Stimulated activated naive CD8-positive, alpha-beta T cell treated with anti-CD3 and anti-CD28 coated beads, Interleukin-15, Interleukin-2, amounts not matched to agents 100 ng/mL and 50 ng/mL, for 24 hours (primary cell): ENCODE measurements around the gene CLDND2.

Experiments
- H3K27ac Mint-ChIP-seq: one replicate; pipeline ENCODE4 v1.8.0; 2021; ENCODE audit warnings: mild to moderate bottlenecking, mixed read lengths
- H3K27me3 Mint-ChIP-seq: one replicate; pipeline ENCODE4 v1.8.0; 2021; ENCODE audit warnings: mixed read lengths
- H3K36me3 Mint-ChIP-seq: one replicate; pipeline ENCODE4 v1.8.0; 2021; ENCODE audit warnings: low read depth, mixed read lengths
- H3K4me1 Mint-ChIP-seq: one replicate; pipeline ENCODE4 v1.8.0; 2021; ENCODE audit warnings: low read depth, mixed read lengths
- H3K4me3 Mint-ChIP-seq: one replicate; pipeline ENCODE4 v1.8.0; 2021; ENCODE audit warnings: mild to moderate bottlenecking, mixed read lengths
- H3K9me3 Mint-ChIP-seq: one replicate; pipeline ENCODE4 v1.8.0; 2021; ENCODE audit warnings: mixed read lengths

The CLDND2 gene

GRCh38 chr19:51370230-51370629, 1.4 kb upstream of the CLDND2 start:
- Mint-ChIP-seq H3K27ac (peak overlapping the region; percentile 94), H3K4me3 (peak overlapping the region; percentile 94), H3K4me1 (peaks cover 78% of the 10 kb centered on the region), H3K27me3 (no peaks in the 10 kb centered on the region), H3K36me3 (peaks cover 32% of the 10 kb centered on the region), H3K9me3 (no peaks in the 10 kb centered on the region)

- Mint-ChIP-seq H3K9me3 (no peaks in the 10 kb centered on the region), H3K27me3 (no peaks in the 10 kb centered on the region), H3K36me3 (peaks cover 40% of the 10 kb centered on the region), H3K4me3 (peak overlapping the region; percentile 94), H3K27ac (peak overlapping the region; percentile 94), H3K4me1 (peaks cover 76% of the 10 kb centered on the region)
These were observed 1.0 kb downstream of the CLDND2 start for GRCh38 chr19:51367565-51368365.

GRCh38 chr19:51367255-51367564, 1.6 kb downstream of the CLDND2 start:
- Mint-ChIP-seq H3K27me3 (no peaks in the 10 kb centered on the region), H3K4me3 (peak overlapping the region; percentile 94), H3K27ac (peak overlapping the region; percentile 94), H3K4me1 (peaks cover 79% of the 10 kb centered on the region), H3K36me3 (peaks cover 41% of the 10 kb centered on the region), H3K9me3 (no peaks in the 10 kb centered on the region)

- H3K27me3 Mint-ChIP-seq = no peaks in the 10 kb centered on the region
These were observed 2.2 kb downstream of the CLDND2 start for GRCh38 chr19:51366389-51367254.

GRCh38 chr19:51365965-51366388, 2.8 kb downstream of the CLDND2 start, which contains the start of gene ETFB:
Gene ETFB (minus strand): TSS chr19:51366388. CDS start chr19:51366326, 62 bp downstream.
- Mint-ChIP-seq H3K4me3 (peak within 1 kb of the TSS; percentile 94), H3K4me1 (peaks cover 80% of the 10 kb centered on the region), H3K36me3 (peaks cover 32% of the 10 kb centered on the region), H3K9me3 (no peaks in the 10 kb centered on the region), H3K27me3 (no peaks in the 10 kb centered on the region), H3K27ac (peak within 1 kb of the TSS; percentile 94)

More at GRCh38 chr19:51366389-51367254, 2.2 kb downstream of the CLDND2 start:
- Mint-ChIP-seq H3K4me1 (peaks cover 84% of the 10 kb centered on the region), H3K27ac (peak overlapping the region; percentile 94), H3K36me3 (peaks cover 39% of the 10 kb centered on the region), H3K4me3 (peak overlapping the region; percentile 94), H3K9me3 (no peaks in the 10 kb centered on the region)

GRCh38 chr19:51365211-51365964, 3.4 kb downstream of the CLDND2 start:
- peak overlapping the region; percentile 94 for H3K4me3 Mint-ChIP-seq
- peak overlapping the region; percentile 94 for H3K27ac Mint-ChIP-seq
- H3K9me3 Mint-ChIP-seq = no peaks in the 10 kb centered on the region
- no peaks in the 10 kb centered on the region for H3K27me3 Mint-ChIP-seq
- H3K4me1 Mint-ChIP-seq = peaks cover 79% of the 10 kb centered on the region
- peaks cover 31% of the 10 kb centered on the region for H3K36me3 Mint-ChIP-seq

GRCh38 chr19:51364200-51365106, 4.3 kb downstream of the CLDND2 start:
- no peaks in the 10 kb centered on the region for H3K9me3 Mint-ChIP-seq
- H3K4me3 Mint-ChIP-seq = peak overlapping the region; percentile 80
- peaks cover 28% of the 10 kb centered on the region for H3K36me3 Mint-ChIP-seq
- H3K27me3 Mint-ChIP-seq = no peaks in the 10 kb centered on the region
- peaks cover 75% of the 10 kb centered on the region for H3K4me1 Mint-ChIP-seq
- peak overlapping the region; percentile 98 for H3K27ac Mint-ChIP-seq

- Mint-ChIP-seq H3K4me1 (peaks cover 69% of the 10 kb centered on the region), H3K9me3 (peaks cover under 1% of the 10 kb centered on the region), H3K4me3 (no peak overlapping the region), H3K36me3 (peaks cover 20% of the 10 kb centered on the region), H3K27ac (no peak overlapping the region), H3K27me3 (no peaks in the 10 kb centered on the region)
These were observed 7.6 kb downstream of the CLDND2 start for GRCh38 chr19:51361239-51361638.

- Mint-ChIP-seq H3K4me1 (peaks cover 66% of the 10 kb centered on the region), H3K36me3 (peaks cover 23% of the 10 kb centered on the region), H3K27ac (peak overlapping the region; percentile 49), H3K4me3 (no peak overlapping the region), H3K27me3 (no peaks in the 10 kb centered on the region), H3K9me3 (peaks cover 3% of the 10 kb centered on the region)
These were observed 9.5 kb downstream of the CLDND2 start for GRCh38 chr19:51359294-51359693.

GRCh38 chr19:51357952-51358351, 10.9 kb downstream of the CLDND2 start:
- H3K4me3 Mint-ChIP-seq = no peak overlapping the region
- H3K4me1 Mint-ChIP-seq = peaks cover 56% of the 10 kb centered on the region
- H3K36me3 Mint-ChIP-seq = peaks cover 20% of the 10 kb centered on the region
- no peaks in the 10 kb centered on the region for H3K27me3 Mint-ChIP-seq
- H3K9me3 Mint-ChIP-seq = peaks cover 3% of the 10 kb centered on the region
- no peak overlapping the region for H3K27ac Mint-ChIP-seq

GRCh38 chr19:51356159-51356801, 12.5 kb downstream of the CLDND2 start:
- peaks cover 43% of the 10 kb centered on the region for H3K4me1 Mint-ChIP-seq
- no peak overlapping the region for H3K4me3 Mint-ChIP-seq
- no peak overlapping the region for H3K27ac Mint-ChIP-seq
- H3K36me3 Mint-ChIP-seq = peaks cover 30% of the 10 kb centered on the region
- H3K9me3 Mint-ChIP-seq = peaks cover 3% of the 10 kb centered on the region
- no peaks in the 10 kb centered on the region for H3K27me3 Mint-ChIP-seq

GRCh38 chr19:51354742-51355148, 14.1 kb downstream of the CLDND2 start:
- H3K4me3 Mint-ChIP-seq = peak overlapping the region; percentile 27
- no peaks in the 10 kb centered on the region for H3K27me3 Mint-ChIP-seq
- H3K9me3 Mint-ChIP-seq = peaks cover 3% of the 10 kb centered on the region
- H3K4me1 Mint-ChIP-seq = peaks cover 36% of the 10 kb centered on the region
- peaks cover 39% of the 10 kb centered on the region for H3K36me3 Mint-ChIP-seq
- peak overlapping the region; percentile 78 for H3K27ac Mint-ChIP-seq

GRCh38 chr19:51354103-51354741, 14.6 kb downstream of the CLDND2 start:
- Mint-ChIP-seq H3K27me3 (no peaks in the 10 kb centered on the region), H3K4me1 (peaks cover 31% of the 10 kb centered on the region), H3K4me3 (no peak overlapping the region), H3K9me3 (peaks cover 3% of the 10 kb centered on the region), H3K27ac (no peak overlapping the region), H3K36me3 (peaks cover 40% of the 10 kb centered on the region)
